LNCAP (cell line): ENCODE measurements around the gene INPP5J.
A peak's percentile ranks its signal among the peaks of the same experiment; 100 is the strongest.

Source experiments
- TF ChIP-seq, protein P1 (sequence below): fragments of 450-650 bp; IDR thresholded peaks from 2 replicates; pipeline ENCODE4 v1.5.1; 2017; ENCODE audit warnings: mild to moderate bottlenecking

The INPP5J gene

DNA sequence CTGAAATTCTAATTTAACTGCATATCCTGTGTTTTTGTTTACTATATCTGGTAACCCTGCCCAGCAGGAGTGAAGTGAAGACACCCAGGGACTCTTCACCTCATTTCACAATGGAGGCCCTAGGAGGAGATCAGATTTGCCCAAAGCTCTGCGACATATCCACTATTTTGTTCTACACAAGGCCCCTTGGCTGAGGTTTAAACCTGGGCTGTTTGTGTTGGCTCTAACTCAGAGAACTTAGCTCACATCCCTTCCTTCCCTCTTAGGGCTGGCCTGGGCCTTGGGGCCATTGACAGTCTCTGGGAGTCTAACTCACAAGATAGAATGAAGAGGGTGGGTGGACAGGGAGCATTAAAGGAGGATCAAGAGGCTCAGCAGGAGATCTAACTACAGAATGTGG, 25.7 kb downstream of the INPP5J start:
- TF ChIP-seq, protein P1, sequence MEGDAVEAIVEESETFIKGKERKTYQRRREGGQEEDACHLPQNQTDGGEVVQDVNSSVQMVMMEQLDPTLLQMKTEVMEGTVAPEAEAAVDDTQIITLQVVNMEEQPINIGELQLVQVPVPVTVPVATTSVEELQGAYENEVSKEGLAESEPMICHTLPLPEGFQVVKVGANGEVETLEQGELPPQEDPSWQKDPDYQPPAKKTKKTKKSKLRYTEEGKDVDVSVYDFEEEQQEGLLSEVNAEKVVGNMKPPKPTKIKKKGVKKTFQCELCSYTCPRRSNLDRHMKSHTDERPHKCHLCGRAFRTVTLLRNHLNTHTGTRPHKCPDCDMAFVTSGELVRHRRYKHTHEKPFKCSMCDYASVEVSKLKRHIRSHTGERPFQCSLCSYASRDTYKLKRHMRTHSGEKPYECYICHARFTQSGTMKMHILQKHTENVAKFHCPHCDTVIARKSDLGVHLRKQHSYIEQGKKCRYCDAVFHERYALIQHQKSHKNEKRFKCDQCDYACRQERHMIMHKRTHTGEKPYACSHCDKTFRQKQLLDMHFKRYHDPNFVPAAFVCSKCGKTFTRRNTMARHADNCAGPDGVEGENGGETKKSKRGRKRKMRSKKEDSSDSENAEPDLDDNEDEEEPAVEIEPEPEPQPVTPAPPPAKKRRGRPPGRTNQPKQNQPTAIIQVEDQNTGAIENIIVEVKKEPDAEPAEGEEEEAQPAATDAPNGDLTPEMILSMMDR, result no peak

DNA sequence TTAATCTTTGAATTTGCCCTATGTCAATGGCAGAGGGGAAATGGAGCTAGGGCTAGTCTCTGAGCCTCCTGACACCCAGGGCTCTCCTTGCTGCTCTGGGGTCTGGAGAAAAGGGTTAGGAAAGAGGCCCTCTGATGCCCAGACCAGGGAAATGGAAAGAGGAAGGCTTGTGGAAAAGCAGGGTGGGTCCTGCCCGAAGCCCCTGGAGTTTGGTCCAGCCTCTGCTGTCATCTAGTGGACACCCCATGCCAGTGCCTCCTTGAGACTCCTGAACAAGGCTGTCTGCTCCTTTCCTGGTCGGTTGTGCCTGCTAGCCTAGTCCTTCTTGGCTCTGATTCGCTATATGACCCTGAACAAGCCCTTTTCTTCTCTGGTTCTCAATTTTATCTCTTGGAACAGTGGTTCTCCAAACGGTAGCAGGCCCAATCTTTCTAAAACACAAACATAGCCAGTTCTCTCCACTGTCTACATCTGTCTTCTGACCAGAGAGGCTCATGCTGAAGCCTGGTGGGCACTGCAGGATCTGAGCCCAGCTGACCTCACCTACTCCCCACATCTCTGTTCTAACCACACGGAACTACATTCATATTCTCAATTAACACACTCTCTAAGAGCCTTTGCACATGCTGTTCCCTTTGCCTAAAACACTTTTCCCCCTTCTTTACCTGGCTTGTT, 26.3 kb downstream of the INPP5J start:
- TF ChIP-seq, protein P1, result peak; percentile 90

DNA sequence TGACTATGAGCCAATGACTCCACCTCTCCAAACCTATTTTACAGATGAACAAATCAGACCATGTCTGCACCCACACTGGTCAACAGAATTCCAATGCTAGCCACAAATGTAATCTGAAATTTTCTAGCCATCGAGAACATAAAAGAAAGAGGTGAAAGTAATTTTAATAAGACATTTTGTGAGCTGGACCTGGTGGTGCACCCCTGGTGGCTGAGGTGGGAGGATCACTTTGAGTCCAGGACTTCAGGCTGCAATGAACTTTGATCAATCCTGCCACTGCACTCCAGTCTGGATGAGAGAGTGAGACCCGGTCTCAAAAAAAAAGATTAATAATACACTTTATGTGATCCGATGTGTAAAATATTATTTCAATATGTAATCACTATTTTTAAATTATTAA, 27.8 kb downstream of the INPP5J start:
- TF ChIP-seq, protein P1, result peak; percentile 32; the same call in 1 of the 2 replicates

- TF ChIP-seq, protein P1, result no peak
Measured at GRCh38 chr22:31151872-31152271, 29.1 kb downstream of the INPP5J start.

DNA sequence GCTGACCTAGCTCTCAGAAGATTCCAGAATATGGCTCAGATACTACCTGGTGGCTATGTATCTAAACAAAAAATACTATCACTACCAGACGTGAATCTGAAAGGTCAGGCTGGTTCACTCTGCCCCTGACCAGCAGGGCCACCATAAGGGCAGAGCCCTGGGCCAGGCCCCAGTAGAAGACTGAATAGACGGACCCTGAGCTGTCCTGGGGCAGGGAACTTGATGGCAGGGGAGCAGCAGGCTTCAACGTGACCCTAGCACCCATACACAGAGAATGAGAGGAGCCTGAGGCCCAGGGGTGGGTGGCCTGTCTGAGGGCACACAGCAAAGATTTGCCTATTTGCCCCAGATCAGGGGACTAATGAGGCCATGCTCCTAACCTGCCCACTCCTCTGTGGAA, 30.6 kb downstream of the INPP5J start:
- TF ChIP-seq, protein P1, result no peak

DNA sequence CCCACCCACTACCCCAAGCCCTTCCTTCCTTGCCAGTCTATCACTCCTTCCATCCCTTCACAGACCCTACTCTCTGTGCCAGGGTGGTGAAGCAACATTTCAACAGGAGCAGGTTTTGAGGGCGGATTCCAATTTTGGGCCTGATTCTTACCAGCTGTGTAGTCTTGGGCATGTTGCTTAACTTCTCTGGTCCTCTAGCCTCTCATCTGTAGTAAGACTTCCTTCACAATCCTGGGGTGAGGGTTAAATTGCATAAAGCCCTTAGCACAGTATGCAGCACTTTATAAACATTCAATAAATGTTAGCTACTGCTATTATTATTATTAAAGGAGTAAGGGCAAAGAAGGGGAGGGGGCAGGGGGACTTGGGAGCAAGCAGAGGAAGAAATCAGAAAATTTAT, 32.2 kb downstream of the INPP5J start:
- TF ChIP-seq, protein P1, result no peak

DNA sequence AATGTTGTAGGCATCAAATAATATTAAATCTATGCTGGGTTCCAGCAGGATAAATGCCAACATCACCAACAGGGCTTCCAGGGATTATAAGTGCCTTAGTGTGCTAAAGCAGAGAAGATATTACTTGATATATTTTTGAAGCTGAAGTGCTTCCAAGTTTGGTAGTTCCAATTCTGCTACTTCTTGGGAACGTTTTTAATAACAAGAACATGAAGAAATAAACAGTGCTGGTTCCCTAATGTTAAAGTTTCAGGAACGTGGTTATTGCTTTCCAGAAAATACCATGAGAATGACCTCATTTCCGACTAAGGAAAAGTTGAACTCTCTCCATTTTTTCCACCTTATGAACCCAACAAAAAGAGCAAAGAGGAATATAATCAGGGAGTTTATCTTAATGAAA, 32.7 kb downstream of the INPP5J start:
- TF ChIP-seq, protein P1, result no peak
